ENCODE results near the gene KRT77. TPM values are rescaled to one million over a fixed set of nuclear protein-coding genes. Genes with fewer than 3 reads are reported as not detected.
"Not testable (repeated sequence)": the region's sequence is repeated elsewhere in the genome, so short reads cannot be mapped to it uniquely, and the experiment has no call there.

Gene KRT77
- total RNA-seq, 2 experiments from 2014 or later, result not detected

DNA sequence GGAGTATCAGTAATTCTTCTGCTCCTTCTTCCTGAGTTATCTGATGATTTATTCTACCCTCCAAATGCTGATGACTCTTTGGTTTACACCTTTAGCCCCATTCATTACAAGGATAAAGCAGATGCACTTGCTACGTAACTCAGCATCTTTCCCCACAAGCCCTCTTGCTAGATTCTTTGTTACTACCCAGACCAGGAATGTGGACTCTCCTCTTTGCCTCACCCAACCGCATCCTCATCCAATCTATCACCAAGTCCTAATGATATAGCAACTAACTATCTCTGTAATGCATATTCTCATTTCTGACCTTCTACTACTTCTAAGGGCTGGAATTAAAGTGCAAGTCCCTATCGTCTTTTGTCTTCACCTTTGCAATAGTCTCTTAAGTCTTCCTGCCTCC is 32.4 kb downstream of the KRT77 start:
- no peaks in the 10 kb centered on the region for H4K20me1 ChIP-seq (ENCODE audit: insufficient read depth, low read length)
- H3K4me2 ChIP-seq (ENCODE audit: low read length), result no peak overlapping the region
- H3K4me3 ChIP-seq (ENCODE audit: low read depth, low read length, poor library complexity, severe bottlenecking), result no peak overlapping the region
- no peaks in the 10 kb centered on the region for H3K36me3 ChIP-seq (ENCODE audit: insufficient read depth, low read length)
- no peak overlapping the region for H2AFZ ChIP-seq (ENCODE audit: low read length)
- H3K9me3 ChIP-seq (ENCODE audit: low read length), result no peaks in the 10 kb centered on the region
- no TSS peak for BruUV-seq (replicated peaks)
- ChIA-PET POLR2A (no interaction called here), CTCF (ENCODE audit: unreplicated experiment) (no interaction called here)
- intact Hi-C loops (cut with micrococcal nuclease; ENCODE audit: unreplicated experiment), result no loop called here
- no peaks in the 10 kb centered on the region for H3K9me2 ChIP-seq (ENCODE audit: insufficient read depth, low read length)
- no peak overlapping the region for H3K27ac ChIP-seq (ENCODE audit: low read depth, low read length, poor library complexity, severe bottlenecking)
- DNase-seq (ENCODE audit: low spot score), result no peak
- TF ChIP-seq, protein P1, sequence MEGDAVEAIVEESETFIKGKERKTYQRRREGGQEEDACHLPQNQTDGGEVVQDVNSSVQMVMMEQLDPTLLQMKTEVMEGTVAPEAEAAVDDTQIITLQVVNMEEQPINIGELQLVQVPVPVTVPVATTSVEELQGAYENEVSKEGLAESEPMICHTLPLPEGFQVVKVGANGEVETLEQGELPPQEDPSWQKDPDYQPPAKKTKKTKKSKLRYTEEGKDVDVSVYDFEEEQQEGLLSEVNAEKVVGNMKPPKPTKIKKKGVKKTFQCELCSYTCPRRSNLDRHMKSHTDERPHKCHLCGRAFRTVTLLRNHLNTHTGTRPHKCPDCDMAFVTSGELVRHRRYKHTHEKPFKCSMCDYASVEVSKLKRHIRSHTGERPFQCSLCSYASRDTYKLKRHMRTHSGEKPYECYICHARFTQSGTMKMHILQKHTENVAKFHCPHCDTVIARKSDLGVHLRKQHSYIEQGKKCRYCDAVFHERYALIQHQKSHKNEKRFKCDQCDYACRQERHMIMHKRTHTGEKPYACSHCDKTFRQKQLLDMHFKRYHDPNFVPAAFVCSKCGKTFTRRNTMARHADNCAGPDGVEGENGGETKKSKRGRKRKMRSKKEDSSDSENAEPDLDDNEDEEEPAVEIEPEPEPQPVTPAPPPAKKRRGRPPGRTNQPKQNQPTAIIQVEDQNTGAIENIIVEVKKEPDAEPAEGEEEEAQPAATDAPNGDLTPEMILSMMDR (conservative IDR thresholded peaks at IDR 0.05; ENCODE audit: low read length), result no peak
- TF ChIP-seq EZH2phosphoT487 (IDR thresholded peaks at IDR 0.05; ENCODE audit: borderline replicate concordance, low read depth, low read length), result no peak
- H3K79me2 ChIP-seq (ENCODE audit: insufficient read depth, low read depth, low read length), result no peaks in the 10 kb centered on the region
- no peaks in the 10 kb centered on the region for H3K4me1 ChIP-seq (ENCODE audit: insufficient read depth, low read length, poor library complexity, severe bottlenecking)

DNA sequence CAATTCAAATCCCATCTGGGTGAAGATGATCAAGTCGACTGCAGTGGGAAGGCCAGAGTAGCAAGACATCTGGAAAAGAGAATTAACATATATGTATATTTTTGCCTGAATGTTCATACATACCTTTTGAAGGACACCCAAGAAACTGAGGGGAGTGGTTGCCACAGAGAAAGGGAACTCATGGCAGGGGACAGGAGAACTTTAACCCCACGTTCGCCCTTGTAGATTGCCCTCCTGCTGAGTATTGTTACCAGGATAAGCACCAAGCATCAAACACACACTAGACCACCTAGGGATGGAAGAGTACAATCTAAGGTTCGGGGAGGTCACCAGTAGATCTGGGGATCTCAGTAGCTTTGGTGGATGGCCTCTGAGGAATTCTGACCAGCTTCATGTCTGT is 32.8 kb downstream of the KRT77 start:
- ChIA-PET POLR2A (no interaction called here), CTCF (ENCODE audit: unreplicated experiment) (no interaction called here)
- no peaks in the 10 kb centered on the region for H3K9me3 ChIP-seq (ENCODE audit: low read length)

DNA sequence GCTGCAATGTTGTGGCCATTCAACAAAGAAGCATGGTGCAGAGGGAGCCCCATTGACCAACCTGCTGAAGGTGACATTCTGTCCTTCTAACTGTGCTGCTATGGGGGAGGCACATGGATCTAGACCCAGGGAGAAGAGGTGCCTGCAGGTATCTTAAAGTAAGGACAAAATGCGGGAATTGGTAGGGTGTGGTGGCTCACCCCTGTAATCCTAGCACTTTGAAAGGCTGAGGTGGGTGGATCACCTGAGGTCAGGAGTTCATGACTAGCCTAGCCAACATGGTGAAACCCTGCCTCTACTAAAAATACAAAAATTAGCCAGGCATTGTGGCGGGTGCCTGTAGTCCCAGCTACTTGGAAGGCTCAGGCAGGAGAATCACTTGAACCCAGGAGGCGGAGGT is 33.4 kb downstream of the KRT77 start:
- H3K36me3 ChIP-seq (ENCODE audit: insufficient read depth, low read length); H3K4me2 ChIP-seq (ENCODE audit: low read length); H3K27ac ChIP-seq (ENCODE audit: low read depth, low read length, poor library complexity, severe bottlenecking); H4K20me1 ChIP-seq (ENCODE audit: insufficient read depth, low read length); intact Hi-C loops (cut with micrococcal nuclease; ENCODE audit: unreplicated experiment); H3K9me3 ChIP-seq (ENCODE audit: low read length); H3K4me3 ChIP-seq (ENCODE audit: low read depth, low read length, poor library complexity, severe bottlenecking); H2AFZ ChIP-seq (ENCODE audit: low read length); BruUV-seq (replicated peaks); H3K9me2 ChIP-seq (ENCODE audit: insufficient read depth, low read length); POLR2A ChIA-PET; DNase-seq (ENCODE audit: low spot score); H3K4me1 ChIP-seq (ENCODE audit: insufficient read depth, low read length, poor library complexity, severe bottlenecking); CTCF ChIA-PET (ENCODE audit: unreplicated experiment); H3K79me2 ChIP-seq (ENCODE audit: insufficient read depth, low read depth, low read length): not testable (repeated sequence)

More for the DNA sequence above, 32.8 kb downstream of the KRT77 start:
- H3K27ac ChIP-seq (ENCODE audit: low read depth, low read length, poor library complexity, severe bottlenecking), result no peak overlapping the region
- no peaks in the 10 kb centered on the region for H3K4me1 ChIP-seq (ENCODE audit: insufficient read depth, low read length, poor library complexity, severe bottlenecking)
- H3K9me2 ChIP-seq (ENCODE audit: insufficient read depth, low read length), result no peaks in the 10 kb centered on the region
- no peaks in the 10 kb centered on the region for H3K79me2 ChIP-seq (ENCODE audit: insufficient read depth, low read depth, low read length)
- no peak for DNase-seq (ENCODE audit: low spot score)
- TF ChIP-seq, protein P1 (conservative IDR thresholded peaks at IDR 0.05; ENCODE audit: low read length), result no peak
- TF ChIP-seq EZH2phosphoT487 (IDR thresholded peaks at IDR 0.05; ENCODE audit: borderline replicate concordance, low read depth, low read length), result no peak
- H2AFZ ChIP-seq (ENCODE audit: low read length), result no peak overlapping the region
- H3K4me3 ChIP-seq (ENCODE audit: low read depth, low read length, poor library complexity, severe bottlenecking), result no peak overlapping the region
- no peaks in the 10 kb centered on the region for H4K20me1 ChIP-seq (ENCODE audit: insufficient read depth, low read length)
- H3K4me2 ChIP-seq (ENCODE audit: low read length), result no peak overlapping the region
- BruUV-seq (replicated peaks), result no TSS peak
- H3K36me3 ChIP-seq (ENCODE audit: insufficient read depth, low read length), result no peaks in the 10 kb centered on the region
- intact Hi-C loops (cut with micrococcal nuclease; ENCODE audit: unreplicated experiment), result no loop called here

Measured in OCI-LY7 (cell line).